Immature natural killer cell (primary cell): ENCODE measurements around the gene RPTN. TPM values are rescaled to one million over a fixed set of nuclear protein-coding genes. Genes with fewer than 3 reads are reported as not detected.

ENCODE experiments used
- DNase-seq, 3 donors: peaks; one replicate each; pipeline ENCODE4 v3.0.0; 2022; ENCODE audit warnings: mixed read lengths in 1 of 3
- H3K27ac Mint-ChIP-seq, 6 donors: one replicate each; pipeline ENCODE4 v1.8.0; 2020; ENCODE audit warnings: mixed read lengths in 6 of 6, mild to moderate bottlenecking in 5 of 6, inconsistent platforms in 4 of 6, moderate library complexity in 3 of 6
- H3K27me3 Mint-ChIP-seq, 3 donors: one replicate each; pipeline ENCODE4 v1.8.0; 2020 to 2021; ENCODE audit warnings: low read depth in 3 of 3, mild to moderate bottlenecking in 3 of 3, mixed read lengths in 3 of 3, moderate library complexity in 3 of 3, inconsistent platforms in 1 of 3
- H3K36me3 Mint-ChIP-seq, 3 donors: one replicate each; pipeline ENCODE4 v1.8.0; 2020; ENCODE audit warnings: mixed read lengths in 3 of 3, inconsistent platforms in 2 of 3, mild to moderate bottlenecking in 2 of 3
- H3K4me1 Mint-ChIP-seq, 2 donors: one replicate each; pipeline ENCODE4 v1.8.0; 2020; ENCODE audit warnings: inconsistent platforms in 2 of 2, mild to moderate bottlenecking in 2 of 2, mixed read lengths in 2 of 2, moderate library complexity in 1 of 2
- H3K4me3 Mint-ChIP-seq, 5 donors: one replicate each; pipeline ENCODE4 v1.8.0; 2020; ENCODE audit warnings: mild to moderate bottlenecking in 5 of 5, mixed read lengths in 5 of 5, inconsistent platforms in 3 of 5, moderate library complexity in 3 of 5
- H3K9me3 Mint-ChIP-seq, 6 donors: one replicate each; pipeline ENCODE4 v1.8.0; 2020; ENCODE audit warnings: mild to moderate bottlenecking in 6 of 6, mixed read lengths in 6 of 6, inconsistent platforms in 4 of 6, moderate library complexity in 3 of 6
- polyA plus RNA-seq, 3 donors: library from polyadenylated mRNA; unstranded; fragments of 300-500 nt; fragmentation: Illumina TruSeq; gene quantifications; one replicate each; pipeline ENCODE4 v1.2.3, GENCODE V29; 2021

RPTN gene
- polyA plus RNA-seq: not detected

GRCh38 chr1:152159144-152159543, at the start of gene RPTN:
RPTN (minus strand) TSS chr1:152159228; CDS start chr1:152157889, 1,339 bp downstream.
- no peak for DNase-seq
- Mint-ChIP-seq H3K4me1 (no peaks in the 10 kb centered on the region), H3K4me3 (no peak within 1 kb of the TSS), H3K9me3 (no peaks in the 10 kb centered on the region), H3K27ac (no peak within 1 kb of the TSS), H3K36me3 (no peaks in the 10 kb centered on the region), H3K27me3 (peaks cover 0 to 3% (median 2%) of the 10 kb centered on the region in 3 donors)

GRCh38 chr1:152198982-152199381, 40.0 kb upstream of the RPTN start:
- peaks cover 2 to 7% (median 5%) of the 10 kb centered on the region in 3 donors for H3K27me3 Mint-ChIP-seq
- no peak for DNase-seq
- no peak overlapping the region for H3K4me3 Mint-ChIP-seq
- H3K4me1 Mint-ChIP-seq: no peaks in the 10 kb centered on the region
- no peaks in the 10 kb centered on the region for H3K36me3 Mint-ChIP-seq
- no peak overlapping the region for H3K27ac Mint-ChIP-seq
- peaks cover 0 to 1% (median 0%) of the 10 kb centered on the region in 6 donors for H3K9me3 Mint-ChIP-seq

GRCh38 chr1:152197361-152197941, 38.4 kb upstream of the RPTN start:
- Mint-ChIP-seq H3K36me3 (no peaks in the 10 kb centered on the region), H3K9me3 (peaks cover 0 to 1% (median 0%) of the 10 kb centered on the region in 6 donors), H3K4me1 (no peaks in the 10 kb centered on the region), H3K4me3 (no peak overlapping the region), H3K27me3 (peaks cover 2 to 7% (median 5%) of the 10 kb centered on the region in 3 donors), H3K27ac (no peak overlapping the region)
- no peak for DNase-seq

- Mint-ChIP-seq H3K27me3 (no peaks in the 10 kb centered on the region), H3K4me1 (peaks cover 8 to 9% of the 10 kb centered on the region in 2 donors), H3K9me3 (no peaks in the 10 kb centered on the region), H3K27ac (no peak overlapping the region), H3K4me3 (no peak overlapping the region), H3K36me3 (no peaks in the 10 kb centered on the region)
- DNase-seq: no peak
Observed at GRCh38 chr1:152191711-152192110, 32.7 kb upstream of the RPTN start.

- Mint-ChIP-seq H3K9me3 (no peaks in the 10 kb centered on the region), H3K4me1 (peaks cover 8 to 9% of the 10 kb centered on the region in 2 donors), H3K27me3 (no peaks in the 10 kb centered on the region), H3K27ac (no peak overlapping the region), H3K4me3 (no peak overlapping the region), H3K36me3 (no peaks in the 10 kb centered on the region)
- no peak for DNase-seq
Observed at GRCh38 chr1:152191260-152191659, 32.2 kb upstream of the RPTN start.

- no peak for DNase-seq
- Mint-ChIP-seq H3K4me1 (peaks cover 8 to 9% of the 10 kb centered on the region in 2 donors), H3K27ac (no peak overlapping the region), H3K36me3 (no peaks in the 10 kb centered on the region), H3K4me3 (no peak overlapping the region), H3K27me3 (no peaks in the 10 kb centered on the region), H3K9me3 (no peaks in the 10 kb centered on the region)
Observed at GRCh38 chr1:152190589-152190988, 31.6 kb upstream of the RPTN start.

- Mint-ChIP-seq H3K36me3 (no peaks in the 10 kb centered on the region), H3K27ac (peak overlapping the region in 4 of 6 donors; percentile 8 to 78 (median 42)), H3K4me1 (peaks cover 8 to 9% of the 10 kb centered on the region in 2 donors), H3K27me3 (no peaks in the 10 kb centered on the region), H3K9me3 (no peaks in the 10 kb centered on the region), H3K4me3 (peak overlapping the region; percentile 76 to 87 (median 80))
- DNase-seq: peak; percentile 40 to 58 (median 44)
Observed at GRCh38 chr1:152189657-152190442, 30.8 kb upstream of the RPTN start.

- Mint-ChIP-seq H3K27me3 (no peaks in the 10 kb centered on the region), H3K4me3 (peak overlapping the region; percentile 76 to 87 (median 80)), H3K27ac (peak overlapping the region in 5 of 6 donors; percentile 8 to 78 (median 15)), H3K4me1 (peaks cover 8 to 9% of the 10 kb centered on the region in 2 donors), H3K36me3 (no peaks in the 10 kb centered on the region), H3K9me3 (no peaks in the 10 kb centered on the region)
- DNase-seq: peak; percentile 61 to 72 (median 68)
Observed at GRCh38 chr1:152188673-152189591, 29.9 kb upstream of the RPTN start.

GRCh38 chr1:152186556-152187285, 27.7 kb upstream of the RPTN start:
- Mint-ChIP-seq H3K36me3 (no peaks in the 10 kb centered on the region), H3K4me1 (peaks cover 8 to 9% of the 10 kb centered on the region in 2 donors), H3K27ac (peak overlapping the region in 1 of 6 donors; percentile 51), H3K4me3 (no peak overlapping the region), H3K9me3 (no peaks in the 10 kb centered on the region), H3K27me3 (no peaks in the 10 kb centered on the region)
- no peak for DNase-seq

GRCh38 chr1:152185544-152186391, 26.7 kb upstream of the RPTN start:
- Mint-ChIP-seq H3K4me3 (no peak overlapping the region), H3K36me3 (no peaks in the 10 kb centered on the region), H3K27ac (no peak overlapping the region), H3K27me3 (no peaks in the 10 kb centered on the region), H3K4me1 (peaks cover 8 to 9% of the 10 kb centered on the region in 2 donors), H3K9me3 (no peaks in the 10 kb centered on the region)
- peak; percentile 31 to 49 (median 38) for DNase-seq

- H3K36me3 Mint-ChIP-seq: no peaks in the 10 kb centered on the region
- no peak for DNase-seq
- no peaks in the 10 kb centered on the region for H3K9me3 Mint-ChIP-seq
- no peaks in the 10 kb centered on the region for H3K27me3 Mint-ChIP-seq
- no peaks in the 10 kb centered on the region for H3K4me1 Mint-ChIP-seq
- H3K27ac Mint-ChIP-seq: no peak overlapping the region
- no peak overlapping the region for H3K4me3 Mint-ChIP-seq
Observed at GRCh38 chr1:152182944-152183361, 23.9 kb upstream of the RPTN start.

GRCh38 chr1:152182431-152182830, 23.4 kb upstream of the RPTN start:
- H3K4me1 Mint-ChIP-seq: no peaks in the 10 kb centered on the region
- H3K27ac Mint-ChIP-seq: no peak overlapping the region
- no peak for DNase-seq
- no peaks in the 10 kb centered on the region for H3K27me3 Mint-ChIP-seq
- no peaks in the 10 kb centered on the region for H3K36me3 Mint-ChIP-seq
- no peaks in the 10 kb centered on the region for H3K9me3 Mint-ChIP-seq
- no peak overlapping the region for H3K4me3 Mint-ChIP-seq
